ENCODE measurements around the gene SYNE1.
"Not testable (repeated sequence)": the region's sequence is repeated elsewhere in the genome, so short reads cannot be mapped to it uniquely, and the experiment has no call there.

SYNE1 gene

GRCh38 chr6:152648105-152648504 is 10.9 kb upstream of the SYNE1 start:
- no peak for DNase-seq
- H3K9ac ChIP-seq (ENCODE audit: low read length) = no peak overlapping the region
- H3K4me1 ChIP-seq (ENCODE audit: control insufficient read depth, low read depth, low read length) = no peaks in the 10 kb centered on the region
- no peaks in the 10 kb centered on the region for H3K79me1 ChIP-seq (ENCODE audit: low read length)
- H4K8ac ChIP-seq (ENCODE audit: low read depth, low read length) = no peak overlapping the region
- WGBS (ENCODE audit: extremely low coverage, insufficient coverage, low lambda C conversion rate) = no CpG with 5 or more reads among the region's 2 CpGs
- no peak overlapping the region for H3K4me3 ChIP-seq (ENCODE audit: low read length)
- H2BK120ac ChIP-seq (ENCODE audit: low read depth, low read length) = no peak overlapping the region
- no peak overlapping the region for H3K4me2 ChIP-seq (ENCODE audit: low read length)
- no peak overlapping the region for H2BK5ac ChIP-seq (ENCODE audit: low read length)
- no peaks in the 10 kb centered on the region for H3K79me2 ChIP-seq (ENCODE audit: control insufficient read depth, insufficient read depth, low read length)
- no peak overlapping the region for H3K27ac ChIP-seq (ENCODE audit: low read depth, low read length)
- H4K5ac ChIP-seq (ENCODE audit: low read length) = no peak overlapping the region
- no peak overlapping the region for H3K4ac ChIP-seq (ENCODE audit: low read depth, low read length)
- no peak overlapping the region for H2BK15ac ChIP-seq (replicated peaks; ENCODE audit: low read depth)
- H3K23ac ChIP-seq (ENCODE audit: low read length) = no peak overlapping the region
- no peaks in the 10 kb centered on the region for H3K27me3 ChIP-seq (ENCODE audit: insufficient read depth, low read length, poor library complexity)
- no peaks in the 10 kb centered on the region for H3K36me3 ChIP-seq (ENCODE audit: control insufficient read depth, insufficient read depth, low read length)
- H3K18ac ChIP-seq (ENCODE audit: low read length) = no peak overlapping the region
- H2AK5ac ChIP-seq (ENCODE audit: low read length) = no peak overlapping the region
- H3K56ac ChIP-seq (ENCODE audit: low read length) = no peak overlapping the region

- not testable (repeated sequence) for H3K4ac ChIP-seq (ENCODE audit: low read depth, low read length); H4K5ac ChIP-seq (ENCODE audit: low read length); H3K27ac ChIP-seq (ENCODE audit: low read depth, low read length); DNase-seq; H4K8ac ChIP-seq (ENCODE audit: low read depth, low read length); H3K4me3 ChIP-seq (ENCODE audit: low read length); H3K9ac ChIP-seq (ENCODE audit: low read length); H2BK5ac ChIP-seq (ENCODE audit: low read length); H3K4me1 ChIP-seq (ENCODE audit: control insufficient read depth, low read depth, low read length); H2AK5ac ChIP-seq (ENCODE audit: low read length); H3K79me2 ChIP-seq (ENCODE audit: control insufficient read depth, insufficient read depth, low read length); H3K18ac ChIP-seq (ENCODE audit: low read length); H2BK15ac ChIP-seq (replicated peaks; ENCODE audit: low read depth); H2BK120ac ChIP-seq (ENCODE audit: low read depth, low read length); H3K4me2 ChIP-seq (ENCODE audit: low read length); H3K36me3 ChIP-seq (ENCODE audit: control insufficient read depth, insufficient read depth, low read length); H3K79me1 ChIP-seq (ENCODE audit: low read length); H3K56ac ChIP-seq (ENCODE audit: low read length); H3K23ac ChIP-seq (ENCODE audit: low read length); H3K27me3 ChIP-seq (ENCODE audit: insufficient read depth, low read length, poor library complexity)
- WGBS (ENCODE audit: extremely low coverage, insufficient coverage, low lambda C conversion rate) = no CpG with 5 or more reads among the region's 4 CpGs
Measured at GRCh38 chr6:152646732-152647131, 9.6 kb upstream of the SYNE1 start.

- peak; percentile 92 for DNase-seq
- Histone ChIP-seq H2AK5ac (ENCODE audit: low read length) (no peak overlapping the region), H3K9ac (ENCODE audit: low read length) (no peak overlapping the region), H3K27ac (ENCODE audit: low read depth, low read length) (no peak overlapping the region), H3K36me3 (ENCODE audit: control insufficient read depth, insufficient read depth, low read length) (no peaks in the 10 kb centered on the region), H2BK120ac (ENCODE audit: low read depth, low read length) (no peak overlapping the region), H3K18ac (ENCODE audit: low read length) (no peak overlapping the region), H3K4me1 (ENCODE audit: control insufficient read depth, low read depth, low read length) (no peaks in the 10 kb centered on the region), H3K4ac (ENCODE audit: low read depth, low read length) (no peak overlapping the region), H2BK5ac (ENCODE audit: low read length) (no peak overlapping the region), H3K4me2 (ENCODE audit: low read length) (no peak overlapping the region), H3K27me3 (ENCODE audit: insufficient read depth, low read length, poor library complexity) (peaks cover 1% of the 10 kb centered on the region), H3K23ac (ENCODE audit: low read length) (no peak overlapping the region), H3K79me1 (ENCODE audit: low read length) (no peaks in the 10 kb centered on the region), H4K5ac (ENCODE audit: low read length) (no peak overlapping the region), H3K4me3 (ENCODE audit: low read length) (no peak overlapping the region), H3K56ac (ENCODE audit: low read length) (no peak overlapping the region), H4K8ac (ENCODE audit: low read depth, low read length) (no peak overlapping the region), H2BK15ac (replicated peaks; ENCODE audit: low read depth) (no peak overlapping the region), H3K79me2 (ENCODE audit: control insufficient read depth, insufficient read depth, low read length) (no peaks in the 10 kb centered on the region)
- WGBS (ENCODE audit: extremely low coverage, insufficient coverage, low lambda C conversion rate) = no CpG with 5 or more reads among the region's 8 CpGs
Measured at GRCh38 chr6:152642578-152643375, 5.6 kb upstream of the SYNE1 start.

- Histone ChIP-seq H3K4ac (ENCODE audit: low read depth, low read length) (no peak overlapping the region), H3K23ac (ENCODE audit: low read length) (peak overlapping the region; percentile 7), H3K27ac (ENCODE audit: low read depth, low read length) (no peak overlapping the region), H3K79me2 (ENCODE audit: control insufficient read depth, insufficient read depth, low read length) (no peaks in the 10 kb centered on the region), H3K4me1 (ENCODE audit: control insufficient read depth, low read depth, low read length) (no peaks in the 10 kb centered on the region), H3K4me2 (ENCODE audit: low read length) (peak overlapping the region; percentile 98), H2BK5ac (ENCODE audit: low read length) (no peak overlapping the region), H4K5ac (ENCODE audit: low read length) (no peak overlapping the region), H3K56ac (ENCODE audit: low read length) (peak overlapping the region; percentile 89), H3K27me3 (ENCODE audit: insufficient read depth, low read length, poor library complexity) (peaks cover 8% of the 10 kb centered on the region), H2BK15ac (replicated peaks; ENCODE audit: low read depth) (no peak overlapping the region), H3K79me1 (ENCODE audit: low read length) (no peaks in the 10 kb centered on the region), H2AK5ac (ENCODE audit: low read length) (no peak overlapping the region), H3K18ac (ENCODE audit: low read length) (peak overlapping the region; percentile 2), H3K4me3 (ENCODE audit: low read length) (peak overlapping the region; percentile 18), H2BK120ac (ENCODE audit: low read depth, low read length) (no peak overlapping the region), H4K8ac (ENCODE audit: low read depth, low read length) (no peak overlapping the region), H3K36me3 (ENCODE audit: control insufficient read depth, insufficient read depth, low read length) (no peaks in the 10 kb centered on the region), H3K9ac (ENCODE audit: low read length) (peak overlapping the region; percentile 61)
- no CpG with 5 or more reads among the region's 72 CpGs for WGBS (ENCODE audit: extremely low coverage, insufficient coverage, low lambda C conversion rate)
- DNase-seq = peak; percentile 51
Measured at GRCh38 chr6:152636609-152637295, 410 bp downstream of the SYNE1 start.

DNA sequence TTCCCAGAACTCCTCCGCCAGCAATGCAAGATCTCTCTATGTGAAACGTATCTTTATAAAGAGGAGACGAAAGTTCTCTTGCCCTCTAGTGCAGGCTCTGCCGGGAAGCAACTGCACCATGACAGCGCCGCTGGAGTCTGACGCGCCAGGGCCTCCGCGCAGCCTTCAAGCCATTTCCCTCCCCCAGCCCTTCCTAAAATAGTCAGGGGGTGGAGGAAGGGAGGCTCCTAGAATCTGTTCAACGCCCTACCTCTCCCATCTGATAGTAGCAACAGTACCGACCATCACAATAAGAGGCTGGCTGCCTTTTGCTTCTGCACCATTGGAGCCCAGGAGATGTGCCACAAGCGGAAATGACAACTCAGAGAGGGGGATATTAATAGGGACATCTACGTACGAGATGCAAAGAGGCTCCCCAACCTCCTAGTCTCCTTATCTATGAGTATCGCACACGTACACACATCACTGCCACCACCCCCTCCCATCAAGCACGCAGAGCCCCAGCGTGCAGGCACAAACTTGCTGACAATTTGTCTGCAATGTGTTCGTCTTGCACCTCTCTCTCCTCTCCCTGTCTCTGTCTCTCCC is 1.0 kb downstream of the SYNE1 start:
- Histone ChIP-seq H3K56ac (ENCODE audit: low read length) (peak overlapping the region; percentile 89), H4K8ac (ENCODE audit: low read depth, low read length) (no peak overlapping the region), H2BK15ac (replicated peaks; ENCODE audit: low read depth) (no peak overlapping the region), H2BK120ac (ENCODE audit: low read depth, low read length) (no peak overlapping the region), H3K4me1 (ENCODE audit: control insufficient read depth, low read depth, low read length) (no peaks in the 10 kb centered on the region), H3K18ac (ENCODE audit: low read length) (no peak overlapping the region), H3K4me3 (ENCODE audit: low read length) (peak overlapping the region; percentile 18), H2AK5ac (ENCODE audit: low read length) (no peak overlapping the region), H3K4me2 (ENCODE audit: low read length) (peak overlapping the region; percentile 98), H3K4ac (ENCODE audit: low read depth, low read length) (no peak overlapping the region), H3K79me1 (ENCODE audit: low read length) (no peaks in the 10 kb centered on the region), H2BK5ac (ENCODE audit: low read length) (no peak overlapping the region), H3K9ac (ENCODE audit: low read length) (peak overlapping the region; percentile 61), H3K23ac (ENCODE audit: low read length) (peak overlapping the region; percentile 7), H3K27ac (ENCODE audit: low read depth, low read length) (no peak overlapping the region), H3K79me2 (ENCODE audit: control insufficient read depth, insufficient read depth, low read length) (no peaks in the 10 kb centered on the region), H4K5ac (ENCODE audit: low read length) (no peak overlapping the region), H3K36me3 (ENCODE audit: control insufficient read depth, insufficient read depth, low read length) (no peaks in the 10 kb centered on the region), H3K27me3 (ENCODE audit: insufficient read depth, low read length, poor library complexity) (peaks cover 8% of the 10 kb centered on the region)
- no CpG with 5 or more reads among the region's 20 CpGs for WGBS (ENCODE audit: extremely low coverage, insufficient coverage, low lambda C conversion rate)
- peak; percentile 57 for DNase-seq
